Adrenal gland (tissue), 5 donors: ENCODE measurements around the gene SLC46A3.

Experiments
- POLR2A ChIP-seq, 2 donors: fragments of 450-650 bp; IDR thresholded peaks; one replicate each; pipeline ENCODE4 v1.6.1; 2017; ENCODE audit warnings: antibody characterized with exemption in 2 of 2, mild to moderate bottlenecking in 2 of 2, moderate library complexity in 1 of 2
- TF ChIP-seq, protein P1 (sequence below), 6 experiments: fragments of 450-650 bp in 4 of 6; fragments of 200-600 bp in 2 of 6; sonication (generic) in 1 of 6; IDR thresholded peaks; 1 replicate in 5 of 6; 2 replicates in 1 of 6; pipeline versions ENCODE4 v1.5.1 to v1.8.0; 2016 to 2021; ENCODE audit warnings: antibody characterized with exemption in 6 of 6, mild to moderate bottlenecking in 2 of 6, moderate library complexity in 1 of 6
- donor health status: DM: no; HTN: no; CAD: no.

DNA sequence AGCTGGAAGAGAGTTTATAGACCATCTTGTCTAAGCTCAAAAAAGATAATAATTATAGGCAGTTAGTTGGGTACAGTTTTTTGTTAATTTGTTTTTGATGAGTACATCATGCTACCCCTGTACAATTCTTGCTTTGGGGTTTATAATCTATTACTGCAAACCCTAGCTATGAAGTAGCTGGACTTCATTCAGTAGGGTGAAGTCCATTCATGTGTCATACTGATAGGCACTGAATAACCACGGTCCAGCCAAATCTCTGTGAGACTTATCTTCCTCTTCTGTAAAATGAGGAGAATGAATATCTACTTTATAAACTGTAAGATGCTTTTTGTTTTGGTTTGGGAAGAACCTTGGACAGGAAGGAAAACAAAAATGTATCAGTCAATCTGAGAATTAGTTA is 19.5 kb downstream of the SLC46A3 start:
- TF ChIP-seq, protein P1, sequence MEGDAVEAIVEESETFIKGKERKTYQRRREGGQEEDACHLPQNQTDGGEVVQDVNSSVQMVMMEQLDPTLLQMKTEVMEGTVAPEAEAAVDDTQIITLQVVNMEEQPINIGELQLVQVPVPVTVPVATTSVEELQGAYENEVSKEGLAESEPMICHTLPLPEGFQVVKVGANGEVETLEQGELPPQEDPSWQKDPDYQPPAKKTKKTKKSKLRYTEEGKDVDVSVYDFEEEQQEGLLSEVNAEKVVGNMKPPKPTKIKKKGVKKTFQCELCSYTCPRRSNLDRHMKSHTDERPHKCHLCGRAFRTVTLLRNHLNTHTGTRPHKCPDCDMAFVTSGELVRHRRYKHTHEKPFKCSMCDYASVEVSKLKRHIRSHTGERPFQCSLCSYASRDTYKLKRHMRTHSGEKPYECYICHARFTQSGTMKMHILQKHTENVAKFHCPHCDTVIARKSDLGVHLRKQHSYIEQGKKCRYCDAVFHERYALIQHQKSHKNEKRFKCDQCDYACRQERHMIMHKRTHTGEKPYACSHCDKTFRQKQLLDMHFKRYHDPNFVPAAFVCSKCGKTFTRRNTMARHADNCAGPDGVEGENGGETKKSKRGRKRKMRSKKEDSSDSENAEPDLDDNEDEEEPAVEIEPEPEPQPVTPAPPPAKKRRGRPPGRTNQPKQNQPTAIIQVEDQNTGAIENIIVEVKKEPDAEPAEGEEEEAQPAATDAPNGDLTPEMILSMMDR (IDR thresholded peaks at IDR 0.05) = no peak
- TF ChIP-seq POLR2A (IDR thresholded peaks at IDR 0.05) = no peak
